ENCODE data around the gene ZNF160. TPM values are rescaled to one million over a fixed set of nuclear protein-coding genes. Genes with fewer than 3 reads are reported as not detected.

Gene ZNF160
- total and polyA plus RNA-seq, 2 of the 8 experiments (the other 6 are each of a cell fraction or from before 2014, with no cell fraction given), result 15.8 to 31.2 TPM

- no peak for TF ChIP-seq SRF (IDR thresholded peaks at IDR 0.05; ENCODE audit: low read depth, low read length)
- TF ChIP-seq CTBP2 (IDR thresholded peaks at IDR 0.05; ENCODE audit: borderline replicate concordance, insufficient read depth, insufficient read length, low read length), result no peak
- TF ChIP-seq HDAC6 (IDR thresholded peaks at IDR 0.05; ENCODE audit: low read depth, low read length), result no peak
- no peak for TF ChIP-seq POU5F1 (IDR thresholded peaks at IDR 0.05; ENCODE audit: low read depth, low read length)
- no peak for TF ChIP-seq BRCA1 (IDR thresholded peaks at IDR 0.05; ENCODE audit: low read depth, low read length)
- TF ChIP-seq SIN3A (conservative IDR thresholded peaks at IDR 0.05 in 1 of 2, IDR thresholded peaks at IDR 0.05 in 1 of 2; ENCODE audit: low read depth in 1 of 2, low read length in 2 of 2), result no peak
- TF ChIP-seq USF2 (IDR thresholded peaks at IDR 0.05; ENCODE audit: low read length), result no peak
- no peak for TF ChIP-seq BACH1 (IDR thresholded peaks at IDR 0.05; ENCODE audit: low read length)
- TF ChIP-seq EZH2 (IDR thresholded peaks at IDR 0.05; ENCODE audit: low read depth, low read length, severe bottlenecking), result no peak
- no peak for TF ChIP-seq ATF3 (IDR thresholded peaks at IDR 0.05; ENCODE audit: insufficient read depth, low read depth, low read length)
- Histone ChIP-seq H3K14ac (ENCODE audit: insufficient read length) (no peak overlapping the region), H4K20me1 (replicated peaks in 1 of 2; ENCODE audit: control insufficient read depth in 1 of 2, insufficient read depth in 2 of 2, low read length in 2 of 2) (peaks cover 1 to 3% of the 10 kb centered on the region in 2 experiments), H2AK5ac (ENCODE audit: low read depth, low read length) (no peak overlapping the region), H3K27me3 (replicated peaks in 1 of 4; ENCODE audit: control insufficient read depth in 3 of 4, extremely low read depth in 1 of 4, insufficient read depth in 3 of 4, low read length in 3 of 4) (peaks cover 0 to 4% (median 4%) of the 10 kb centered on the region in 4 experiments; a peak in 4 of 7 replicates), H3K9me3 (ENCODE audit: insufficient read depth in 2 of 2, low read depth in 1 of 2, low read length in 1 of 2) (peaks cover 26 to 31% of the 10 kb centered on the region in 2 experiments), H3K36me3 (ENCODE audit: control insufficient read depth in 2 of 4, insufficient read depth in 4 of 4, low read length in 3 of 4) (peaks cover 1 to 16% (median 9%) of the 10 kb centered on the region in 4 experiments; a peak in 6 of 8 replicates), H3K56ac (replicated peaks; ENCODE audit: insufficient read length, low read depth, low read length) (no peak overlapping the region), H4K8ac (ENCODE audit: extremely low read depth, insufficient read depth, low read length) (no peak overlapping the region), H2AFZ (ENCODE audit: low read length) (no peak overlapping the region), H3K79me2 (ENCODE audit: control insufficient read depth in 1 of 2, insufficient read depth in 2 of 2, low read length in 2 of 2) (no peaks in the 10 kb centered on the region), H3K23ac (ENCODE audit: insufficient read length) (no peak overlapping the region), H3K9ac (replicated peaks in 1 of 4; ENCODE audit: extremely low read depth in 1 of 4, low read depth in 3 of 4, low read length in 3 of 4) (no peak overlapping the region), H2BK120ac (replicated peaks; ENCODE audit: low read depth, low read length) (no peak overlapping the region), H3K18ac (ENCODE audit: extremely low read depth, low read length) (no peak overlapping the region), H2BK20ac (ENCODE audit: low read length) (no peak overlapping the region), H3K27ac (ENCODE audit: low read depth, low read length) (no peak overlapping the region), H3K4me1 (replicated peaks in 1 of 4; ENCODE audit: control insufficient read depth in 3 of 4, insufficient read depth in 4 of 4, low read length in 3 of 4) (peaks cover 0 to 6% (median 2%) of the 10 kb centered on the region in 4 experiments; a peak in 5 of 7 replicates), H2BK5ac (ENCODE audit: low read depth, low read length) (no peak overlapping the region), H4K91ac (replicated peaks; ENCODE audit: insufficient read length, low read length) (no peak overlapping the region), H3K4me2 (ENCODE audit: insufficient read depth in 1 of 2, low read depth in 2 of 2, low read length in 2 of 2) (no peak overlapping the region), H3K23me2 (ENCODE audit: low read depth, low read length) (peaks cover 9% of the 10 kb centered on the region), H3K79me1 (ENCODE audit: low read depth, low read length) (no peaks in the 10 kb centered on the region), H2BK15ac (ENCODE audit: low read length) (no peak overlapping the region), H2BK12ac (ENCODE audit: low read depth, low read length) (no peak overlapping the region), H4K5ac (ENCODE audit: insufficient read length, low read depth, low read length) (no peak overlapping the region), H3K4ac (replicated peaks; ENCODE audit: insufficient read length, low read depth, low read length) (no peak overlapping the region), H3K4me3 (ENCODE audit: extremely low read depth in 1 of 4, insufficient read depth in 2 of 4, low read depth in 3 of 4, low read length in 4 of 4) (no peak overlapping the region)
- WGBS, 2 experiments (ENCODE audit: extremely low coverage in 1 of 2, insufficient coverage in 1 of 2, insufficient read length in 1 of 2, insufficient replicate concordance in 2 of 2, low coverage in 1 of 2, low lambda C conversion rate in 2 of 2, missing lambda C conversion rate in 1 of 2), result 97% methylated on average over 3 of the region's 3 CpGs; no CpG with 5 or more reads in 1 of the 2 experiments
- FAIRE-seq, result no peak
- CTCF ChIA-PET (ENCODE audit: partially characterized antibody), result interaction anchor here (0.9 kb wide), 1 partner anchor 48 kb away, joined by 3 read pairs; no protein-coding TSS in a partner anchor
- POLR2A ChIA-PET (ENCODE audit: partially characterized antibody), result no interaction called here
- DNase-seq (ENCODE audit: low read depth in 1 of 2, low spot score in 2 of 2), result no peak
Observed at GRCh38 chr19:53136432-53136831, 33.2 kb upstream of the ZNF160 start.

All from H1 (cell line).